Esophagus muscularis mucosa (tissue), 4 donors: ENCODE measurements around the gene RNGTT. TPM values are rescaled to one million over a fixed set of nuclear protein-coding genes. Genes with fewer than 3 reads are reported as not detected.

ENCODE experiments used
- DNase-seq: peaks from one replicate; pipeline ENCODE4 v3.0.0-alpha.2; 2017; ENCODE audit errors: extremely low spot score
- H3K27ac ChIP-seq, 4 donors: fragments of 200-600 bp; sonication (generic); replicated peaks in 1 of 4; 1 replicate in 3 of 4; 2 replicates in 1 of 4; pipeline ENCODE4 v1.5.1; 2016 to 2019; ENCODE audit warnings: mild to moderate bottlenecking in 1 of 4
- H3K27me3 ChIP-seq, 4 donors: fragments of 200-600 bp; sonication (generic); one replicate each; pipeline versions ENCODE4 v1.5.1 to v1.6.0; 2016 to 2019
- H3K36me3 ChIP-seq, 4 donors: fragments of 200-600 bp; sonication (generic); one replicate each; pipeline ENCODE4 v1.5.1; 2016 to 2019
- H3K4me1 ChIP-seq, 4 donors: fragments of 200-600 bp; sonication (generic); one replicate each; pipeline ENCODE4 v1.5.1; 2016 to 2019
- H3K4me3 ChIP-seq, 4 donors: fragments of 200-600 bp; sonication (generic); 1 replicate in 2 of 4; 2 replicates in 2 of 4; pipeline ENCODE4 v1.5.1; 2016 to 2019; ENCODE audit warnings: mild to moderate bottlenecking in 4 of 4, moderate library complexity in 1 of 4
- H3K9me3 ChIP-seq, 4 donors: fragments of 200-600 bp; sonication (generic); 1 replicate in 3 of 4; 2 replicates in 1 of 4; pipeline ENCODE4 v1.5.1; 2016 to 2019
- EP300 ChIP-seq: sonication (generic); formaldehyde crosslinking; IDR thresholded peaks from one replicate; pipeline ENCODE4 v1.6.1; 2017; ENCODE audit warnings: antibody characterized with exemption
- POLR2A ChIP-seq: fragments of 450-650 bp; IDR thresholded peaks from one replicate; pipeline ENCODE4 v1.6.1; 2017; ENCODE audit warnings: antibody characterized with exemption, moderate library complexity, mild to moderate bottlenecking, low read depth
- POLR2AphosphoS5 ChIP-seq, 2 donors: sonication (generic); formaldehyde crosslinking; IDR thresholded peaks; one replicate each; pipeline ENCODE4 v1.6.1; 2017; ENCODE audit warnings: antibody characterized with exemption in 2 of 2
- WGBS: methylation state at CpG from one replicate; pipeline ENCODE4 v1.1.5; 2018; 5-methylcytosine and 5-hydroxymethylcytosine counted together
- intact Hi-C: fragments of 100-400 bp; cut with DNase I; formaldehyde crosslinking; loops from one replicate; pipeline ENCODE4 v1.15.1; 2023
- total RNA-seq, 4 donors: library from RNA; depleted of rRNA; stranded (reverse); fragments of >200 nt; gene quantifications; one replicate each; pipeline versions ENCODE4 v1.1.0 to v1.2.1, GENCODE V29; 2016
- TF ChIP-seq, protein P1 (sequence below), 3 experiments: fragments of 200-600 bp in 2 of 3; fragments of 450-650 bp in 1 of 3; sonication (generic) in 2 of 3; IDR thresholded peaks; one replicate each; pipeline ENCODE4 v1.5.1; 2017 to 2019; ENCODE audit warnings: antibody characterized with exemption in 3 of 3, mild to moderate bottlenecking in 2 of 3, moderate library complexity in 1 of 3

Gene RNGTT
- total RNA-seq, 4 donors from 2014 or later: 10.7 to 13.9 (median 12.0) TPM

DNA sequence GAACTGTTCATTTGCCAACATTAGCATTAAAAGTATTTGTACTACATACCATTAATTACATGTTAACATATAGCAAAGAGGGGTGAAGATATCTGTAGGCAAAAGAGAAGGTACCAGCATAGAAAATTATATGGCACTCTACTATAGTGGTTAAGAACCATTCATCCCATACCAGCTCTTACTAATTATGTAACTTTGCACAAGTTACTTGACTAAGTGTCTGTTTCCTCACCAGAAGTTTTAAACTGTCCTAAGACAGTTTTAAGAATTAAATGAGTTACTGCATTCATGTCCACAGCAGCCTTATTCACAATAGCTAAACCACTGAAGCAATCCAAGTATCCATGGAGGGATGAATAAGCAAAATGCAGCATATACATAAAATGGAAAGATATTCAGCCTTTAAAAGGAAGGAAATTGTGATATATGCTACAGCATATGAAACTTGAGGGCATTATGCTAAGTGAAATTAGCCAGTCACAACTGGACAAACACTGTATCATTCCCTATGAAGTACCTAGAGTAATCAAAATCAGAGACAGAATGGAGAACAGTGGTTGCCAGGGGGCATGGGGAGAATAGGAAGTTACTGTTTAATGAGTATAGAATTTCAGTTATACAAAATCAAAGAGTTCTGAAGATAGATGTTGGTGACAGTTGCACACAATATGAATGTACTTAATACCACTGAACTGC lies 98.9 kb downstream of the RNGTT start:
- intact Hi-C loops: no loop called here
- TF ChIP-seq, protein P1, sequence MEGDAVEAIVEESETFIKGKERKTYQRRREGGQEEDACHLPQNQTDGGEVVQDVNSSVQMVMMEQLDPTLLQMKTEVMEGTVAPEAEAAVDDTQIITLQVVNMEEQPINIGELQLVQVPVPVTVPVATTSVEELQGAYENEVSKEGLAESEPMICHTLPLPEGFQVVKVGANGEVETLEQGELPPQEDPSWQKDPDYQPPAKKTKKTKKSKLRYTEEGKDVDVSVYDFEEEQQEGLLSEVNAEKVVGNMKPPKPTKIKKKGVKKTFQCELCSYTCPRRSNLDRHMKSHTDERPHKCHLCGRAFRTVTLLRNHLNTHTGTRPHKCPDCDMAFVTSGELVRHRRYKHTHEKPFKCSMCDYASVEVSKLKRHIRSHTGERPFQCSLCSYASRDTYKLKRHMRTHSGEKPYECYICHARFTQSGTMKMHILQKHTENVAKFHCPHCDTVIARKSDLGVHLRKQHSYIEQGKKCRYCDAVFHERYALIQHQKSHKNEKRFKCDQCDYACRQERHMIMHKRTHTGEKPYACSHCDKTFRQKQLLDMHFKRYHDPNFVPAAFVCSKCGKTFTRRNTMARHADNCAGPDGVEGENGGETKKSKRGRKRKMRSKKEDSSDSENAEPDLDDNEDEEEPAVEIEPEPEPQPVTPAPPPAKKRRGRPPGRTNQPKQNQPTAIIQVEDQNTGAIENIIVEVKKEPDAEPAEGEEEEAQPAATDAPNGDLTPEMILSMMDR (IDR thresholded peaks at IDR 0.05): no peak
- TF ChIP-seq POLR2A: no peak
- TF ChIP-seq POLR2AphosphoS5 (IDR thresholded peaks at IDR 0.05): no peak
- no peak for TF ChIP-seq EP300
- no peaks in the 10 kb centered on the region for H3K27me3 ChIP-seq
- DNase-seq: no peak
- no peaks in the 10 kb centered on the region for H3K9me3 ChIP-seq
- peaks cover 0 to 4% (median 0%) of the 10 kb centered on the region in 4 donors for H3K36me3 ChIP-seq
- H3K4me1 ChIP-seq: peaks cover 0 to 12% (median 3%) of the 10 kb centered on the region in 4 donors
- H3K27ac ChIP-seq: no peak overlapping the region
- no peak overlapping the region for H3K4me3 ChIP-seq

DNA sequence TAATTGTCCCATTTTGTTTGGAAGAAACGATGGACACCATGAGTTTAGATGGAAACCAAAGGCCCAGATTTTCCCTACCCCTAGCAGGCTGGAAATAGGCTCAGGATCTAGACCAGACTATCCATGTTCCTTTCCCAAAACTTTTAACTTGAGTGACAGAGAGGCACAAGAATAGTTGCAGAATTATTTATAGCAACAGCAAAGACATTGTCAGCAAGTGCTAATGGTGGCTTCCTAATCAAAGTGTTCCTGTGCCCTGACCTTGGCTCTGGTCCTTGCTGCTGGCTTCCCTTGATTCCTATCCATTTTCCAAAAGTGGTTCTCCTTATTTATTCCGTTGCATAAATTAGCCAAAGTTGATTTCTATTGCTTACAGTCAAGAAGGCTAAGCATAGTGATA lies 103.1 kb downstream of the RNGTT start:
- 100% methylated on average over 2 of the region's 2 CpGs for WGBS
- Histone ChIP-seq H3K36me3 (peaks cover 0 to 4% (median 0%) of the 10 kb centered on the region in 4 donors), H3K9me3 (no peaks in the 10 kb centered on the region), H3K27ac (no peak overlapping the region), H3K27me3 (no peaks in the 10 kb centered on the region), H3K4me1 (peaks cover 0 to 8% (median 0%) of the 10 kb centered on the region in 4 donors), H3K4me3 (no peak overlapping the region)
- intact Hi-C loops: no loop called here
- DNase-seq: no peak
- TF ChIP-seq POLR2AphosphoS5 (IDR thresholded peaks at IDR 0.05) (no peak), POLR2A (no peak), EP300 (no peak)
- TF ChIP-seq, protein P1 (IDR thresholded peaks at IDR 0.05): no peak

DNA sequence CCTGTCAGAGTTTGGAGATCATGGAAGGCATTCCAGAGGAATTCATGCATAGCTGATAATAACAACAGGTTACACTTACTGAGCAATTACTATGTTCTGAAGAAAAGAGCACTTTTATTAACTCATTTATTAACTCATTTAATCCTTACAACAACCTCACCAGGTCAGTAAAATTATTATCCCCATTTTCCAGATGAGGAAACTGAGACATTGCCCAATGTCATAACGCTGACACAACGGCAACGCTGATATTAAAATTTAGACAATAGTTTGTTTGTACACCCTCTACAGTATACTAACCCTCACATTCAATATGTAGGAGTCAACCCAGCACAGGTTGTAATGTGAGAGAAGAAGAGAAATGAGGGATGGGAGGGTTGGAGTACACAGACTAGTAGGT lies 105.0 kb downstream of the RNGTT start:
- no peak overlapping the region for H3K27ac ChIP-seq
- no peak overlapping the region for H3K4me3 ChIP-seq
- no peaks in the 10 kb centered on the region for H3K27me3 ChIP-seq
- TF ChIP-seq POLR2A (no peak), EP300 (no peak), POLR2AphosphoS5 (IDR thresholded peaks at IDR 0.05) (no peak)
- no peaks in the 10 kb centered on the region for H3K9me3 ChIP-seq
- WGBS: 99% methylated on average over 3 of the region's 3 CpGs
- H3K4me1 ChIP-seq: peaks cover 0 to 4% (median 0%) of the 10 kb centered on the region in 4 donors
- DNase-seq: no peak
- H3K36me3 ChIP-seq: peaks cover 0 to 4% (median 0%) of the 10 kb centered on the region in 4 donors
- intact Hi-C loops: no loop called here

DNA sequence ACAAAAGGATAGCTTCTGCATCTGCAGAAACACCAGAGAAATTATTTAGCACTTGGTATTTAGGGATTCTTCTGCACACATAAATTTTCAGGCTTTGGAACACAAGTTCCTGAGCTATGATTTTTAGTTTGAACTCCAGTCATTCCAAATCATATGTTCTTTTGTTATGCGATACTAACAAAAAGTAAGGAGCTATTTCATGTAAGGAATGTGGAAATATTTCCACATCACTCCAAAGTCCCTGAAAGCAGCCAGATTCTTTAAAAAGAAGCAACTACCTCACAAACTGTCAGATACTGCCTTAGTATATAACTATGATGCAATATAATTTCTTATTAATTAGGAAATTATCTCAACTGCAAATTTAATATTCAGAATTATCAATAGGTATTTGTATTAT lies 106.9 kb downstream of the RNGTT start:
- 96% methylated on average over 1 of the region's 1 CpG for WGBS
- H3K27ac ChIP-seq: no peak overlapping the region
- no peak for TF ChIP-seq POLR2AphosphoS5 (IDR thresholded peaks at IDR 0.05)
- TF ChIP-seq POLR2A: no peak
- no peak for TF ChIP-seq EP300
- TF ChIP-seq, protein P1 (IDR thresholded peaks at IDR 0.05): no peak
- H3K27me3 ChIP-seq: no peaks in the 10 kb centered on the region
- no peak for DNase-seq
- no peaks in the 10 kb centered on the region for H3K9me3 ChIP-seq
- intact Hi-C loops: no loop called here
- no peaks in the 10 kb centered on the region for H3K36me3 ChIP-seq
- no peaks in the 10 kb centered on the region for H3K4me1 ChIP-seq
- H3K4me3 ChIP-seq: no peak overlapping the region

DNA sequence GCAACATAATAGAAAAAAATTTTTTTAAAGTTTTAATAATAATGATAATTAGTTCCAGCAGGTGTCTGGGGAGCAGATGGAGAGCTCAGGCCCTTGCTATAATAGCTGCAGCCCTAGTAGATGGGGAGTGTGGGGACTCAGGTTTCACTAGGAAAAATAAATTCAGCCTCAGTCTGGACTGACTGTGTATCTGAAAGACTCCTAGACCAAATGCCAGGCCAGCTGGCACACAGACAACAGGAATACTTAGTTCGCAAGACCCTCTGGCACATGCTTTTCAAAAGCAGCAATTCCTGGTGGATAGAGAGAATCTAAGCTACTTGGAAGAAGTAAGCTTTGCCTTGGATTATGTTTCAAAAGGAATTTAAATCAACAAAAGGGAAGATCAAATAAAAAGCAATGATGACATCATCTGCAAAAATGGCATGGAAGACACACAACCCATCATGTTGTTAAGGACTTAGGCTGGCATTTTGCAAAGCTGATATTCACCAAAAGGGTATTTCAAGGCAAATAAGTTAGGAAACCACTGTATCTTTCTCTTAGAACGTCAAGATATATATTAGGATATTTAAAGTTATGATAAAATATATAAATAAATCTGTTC lies 107.8 kb downstream of the RNGTT start:
- Histone ChIP-seq H3K9me3 (no peaks in the 10 kb centered on the region), H3K27me3 (no peaks in the 10 kb centered on the region), H3K36me3 (no peaks in the 10 kb centered on the region), H3K27ac (no peak overlapping the region), H3K4me3 (no peak overlapping the region), H3K4me1 (no peaks in the 10 kb centered on the region)
- no peak for DNase-seq
- intact Hi-C loops: no loop called here
- WGBS: 73% methylated on average over 2 of the region's 2 CpGs
- TF ChIP-seq, protein P1 (IDR thresholded peaks at IDR 0.05): no peak
- TF ChIP-seq POLR2AphosphoS5 (IDR thresholded peaks at IDR 0.05) (no peak), POLR2A (no peak), EP300 (no peak)
